Neural cell (in vitro differentiated cells): Measurements from ENCODE around the gene LONRF3.

Experiments used
- CTCF ChIP-seq: fragments of 450-650 bp; IDR thresholded peaks from 2 replicates; pipeline ENCODE4 v1.5.1; 2014; ENCODE audit warnings: antibody characterized with exemption, mild to moderate bottlenecking, moderate library complexity; ENCODE audit not compliant: poor library complexity, severe bottlenecking
- EZH2 ChIP-seq: fragments of 200-600, 300-800 bp; shearing (Covaris generic), sonication (generic); IDR thresholded peaks from 2 replicates; pipeline ENCODE4 v1.6.1; 2014; ENCODE audit warnings: antibody characterized with exemption, low read length, borderline replicate concordance, mild to moderate bottlenecking; ENCODE audit not compliant: insufficient read depth, poor library complexity, severe bottlenecking
- POLR2AphosphoS5 ChIP-seq: IDR thresholded peaks from 2 replicates; pipeline ENCODE4 v1.6.1; 2012
- REST ChIP-seq: IDR thresholded peaks from 2 replicates; pipeline ENCODE4 v1.6.1; 2012; ENCODE audit warnings: borderline replicate concordance
- SMC3 ChIP-seq: fragments of 450-650 bp; conservative IDR thresholded peaks from 2 replicates; pipeline ENCODE4 v1.6.1; 2014; ENCODE audit warnings: antibody characterized with exemption, mild to moderate bottlenecking, moderate library complexity; ENCODE audit not compliant: poor library complexity
- TAF1 ChIP-seq: IDR thresholded peaks from 2 replicates; pipeline ENCODE4 v1.6.1; 2012; ENCODE audit warnings: low read depth

- TF ChIP-seq CTCF (no peak), SMC3 (no peak), POLR2AphosphoS5 (no peak), EZH2 (no peak), TAF1 (no peak), REST (no peak)
These were observed 672 bp downstream of the LONRF3 start for GRCh38 chrX:118974908-118975671.
